Activated T-cell treated with anti-CD3 and anti-CD28 coated beads, Interleukin-2, amount 50 U/mL, for 1 hour (primary cell): ENCODE results near the gene SSU72.
"Not testable (repeated sequence)": the region's sequence is repeated elsewhere in the genome, so short reads cannot be mapped to it uniquely, and the experiment has no call there.

Source experiments
- DNase-seq: peaks from one replicate; pipeline ENCODE4 v3.0.0-alpha.2; 2020

SSU72 gene

GRCh38 chr1:1594602-1595260 is 20.1 kb upstream of the SSU72 start:
- no peak for DNase-seq

GRCh38 chr1:1593834-1594601 is 19.4 kb upstream of the SSU72 start:
- no peak for DNase-seq

GRCh38 chr1:1591452-1591851 is 16.8 kb upstream of the SSU72 start:
- DNase-seq, result no peak

GRCh38 chr1:1583347-1584010 is 8.8 kb upstream of the SSU72 start:
- DNase-seq, result no peak

GRCh38 chr1:1582585-1583346 is 8.1 kb upstream of the SSU72 start:
- DNase-seq, result no peak

- no peak for DNase-seq
These were observed 3.8 kb upstream of the SSU72 start for GRCh38 chr1:1578371-1578940.

- DNase-seq, result no peak
These were observed 2.8 kb upstream of the SSU72 start for GRCh38 chr1:1577367-1578011.

- DNase-seq, result no peak
These were observed 581 bp downstream of the SSU72 start for GRCh38 chr1:1573843-1574720.

- no peak for DNase-seq
These were observed 5.3 kb downstream of the SSU72 start for GRCh38 chr1:1569341-1569740.

GRCh38 chr1:1567891-1568291 is 6.8 kb downstream of the SSU72 start:
- no peak for DNase-seq

- no peak for DNase-seq
These were observed 7.3 kb downstream of the SSU72 start for GRCh38 chr1:1567152-1567875.

GRCh38 chr1:1565340-1565739 is 9.3 kb downstream of the SSU72 start:
- DNase-seq, result no peak

GRCh38 chr1:1564268-1564667 is 10.4 kb downstream of the SSU72 start:
- DNase-seq, result no peak

- DNase-seq, result no peak
These were observed 11.0 kb downstream of the SSU72 start for GRCh38 chr1:1563688-1564087.

GRCh38 chr1:1562556-1563195 is 12.0 kb downstream of the SSU72 start:
- no peak for DNase-seq

- DNase-seq, result no peak
These were observed 12.7 kb downstream of the SSU72 start for GRCh38 chr1:1561801-1562470.

GRCh38 chr1:1560178-1560577 is 14.5 kb downstream of the SSU72 start:
- DNase-seq, result no peak

GRCh38 chr1:1559066-1559465 is 15.6 kb downstream of the SSU72 start:
- DNase-seq, result no peak

- DNase-seq, result no peak
These were observed 16.1 kb downstream of the SSU72 start for GRCh38 chr1:1558591-1558990.

GRCh38 chr1:1557688-1558087 is 17.0 kb downstream of the SSU72 start:
- not testable (repeated sequence) for DNase-seq
